NOMO-1 treated with DMSO at 0.1 percent for 48 hours (cell line): ENCODE data around the gene PLEKHO2.

ENCODE experiments used
- DNase-seq: peaks from one replicate; lab custom pipeline; 2025; ENCODE audit not compliant: unreplicated experiment; lab: John Stamatoyannopoulos, UW

PLEKHO2 gene

GRCh38 chr15:64891561-64891960, 49.8 kb downstream of the PLEKHO2 start:
- DNase-seq: no peak

- no peak for DNase-seq
These were observed 51.2 kb downstream of the PLEKHO2 start for GRCh38 chr15:64892847-64893403.

GRCh38 chr15:64893481-64894394, 52.0 kb downstream of the PLEKHO2 start:
- DNase-seq: peak; percentile 100

GRCh38 chr15:64894395-64895056, 52.8 kb downstream of the PLEKHO2 start:
- peak; percentile 59 for DNase-seq

- peak; percentile 81 for DNase-seq
These were observed 53.8 kb downstream of the PLEKHO2 start for GRCh38 chr15:64895285-64896065.

GRCh38 chr15:64896371-64897069, 54.8 kb downstream of the PLEKHO2 start:
- DNase-seq: no peak

- peak; percentile 20 for DNase-seq
These were observed 55.8 kb downstream of the PLEKHO2 start for GRCh38 chr15:64897345-64897985.

- no peak for DNase-seq
These were observed 56.7 kb downstream of the PLEKHO2 start for GRCh38 chr15:64898406-64898805.

GRCh38 chr15:64901141-64901540, 59.4 kb downstream of the PLEKHO2 start:
- no peak for DNase-seq

GRCh38 chr15:64901914-64902313, 60.2 kb downstream of the PLEKHO2 start:
- DNase-seq: peak; percentile 36

GRCh38 chr15:64902863-64903262, 61.1 kb downstream of the PLEKHO2 start:
- DNase-seq: no peak

GRCh38 chr15:64903326-64903950, 61.7 kb downstream of the PLEKHO2 start:
- no peak for DNase-seq

GRCh38 chr15:64904189-64904588, 62.5 kb downstream of the PLEKHO2 start:
- no peak for DNase-seq

- DNase-seq: peak; percentile 78
These were observed 63.6 kb downstream of the PLEKHO2 start for GRCh38 chr15:64905119-64905831.

- DNase-seq: no peak
These were observed 64.2 kb downstream of the PLEKHO2 start for GRCh38 chr15:64905941-64906340.

- no peak for DNase-seq
These were observed 64.7 kb downstream of the PLEKHO2 start for GRCh38 chr15:64906402-64906801.

GRCh38 chr15:64907991-64908390, 66.3 kb downstream of the PLEKHO2 start:
- DNase-seq: no peak

- no peak for DNase-seq
These were observed 67.8 kb downstream of the PLEKHO2 start for GRCh38 chr15:64909546-64909945.
